H1 (cell line): ENCODE measurements around the gene RHBDF2. TPM values are rescaled to one million over a fixed set of nuclear protein-coding genes. Genes with fewer than 3 reads are reported as not detected.
A peak's percentile ranks its signal among the peaks of the same experiment; 100 is the strongest.

Experiments used
- CTCF ChIA-PET: fragments of 300-600 bp; sonication (Branson Sonifier 250); formaldehyde crosslinking; loops from one replicate; lab custom pipeline; 2021; ENCODE audit not compliant: partially characterized antibody; lab: Charles Lee
- POLR2A ChIA-PET: fragments of 300-600 bp; sonication (Branson Sonifier 250); formaldehyde crosslinking; loops from one replicate; lab custom pipeline; 2021; ENCODE audit warnings: inconsistent platforms; ENCODE audit not compliant: partially characterized antibody; lab: Charles Lee
- DNase-seq, 2 experiments: peaks; one replicate each; pipeline versions ENCODE4 v3.0.0 to v3.0.0-alpha.2; 2010 to 2022; ENCODE audit warnings: low spot score in 2 of 2, low read depth in 1 of 2, mixed read lengths in 1 of 2
- FAIRE-seq: peaks from 2 replicates; lab custom pipeline; 2011; peaks lifted over from hg19 to GRCh38; lab: Jason Lieb, UNC
- H2AFZ ChIP-seq: 2 replicates; pipeline ENCODE4 v1.8.1; 2012; ENCODE audit warnings: low read length, inconsistent platforms
- H2AK5ac ChIP-seq: 2 replicates; pipeline ENCODE4 v1.6.1; 2013; ENCODE audit warnings: low read depth, low read length
- H2BK120ac ChIP-seq: replicated peaks from 2 replicates; pipeline ENCODE3; 2013; ENCODE audit warnings: low read depth, low read length, inconsistent platforms
- H2BK12ac ChIP-seq: 2 replicates; pipeline ENCODE4 v1.6.1; 2013; ENCODE audit warnings: low read depth, low read length
- H2BK15ac ChIP-seq: 2 replicates; pipeline ENCODE4 v1.6.1; 2013; ENCODE audit warnings: low read length
- H2BK20ac ChIP-seq: 2 replicates; pipeline ENCODE4 v1.6.1; 2013; ENCODE audit warnings: low read length
- H2BK5ac ChIP-seq: 2 replicates; pipeline ENCODE4 v1.6.1; 2013; ENCODE audit warnings: low read depth, low read length
- H3K14ac ChIP-seq: 2 replicates; pipeline ENCODE4 v1.6.1; 2013; ENCODE audit warnings: inconsistent platforms; ENCODE audit not compliant: insufficient read length
- H3K18ac ChIP-seq: 2 replicates; pipeline ENCODE4 v1.6.1; 2013; ENCODE audit warnings: low read length; ENCODE audit errors: extremely low read depth
- H3K23ac ChIP-seq: 2 replicates; pipeline ENCODE4 v1.6.1; 2013; ENCODE audit warnings: inconsistent platforms; ENCODE audit not compliant: insufficient read length
- H3K23me2 ChIP-seq: 2 replicates; pipeline ENCODE4 v1.6.1; 2013; ENCODE audit warnings: low read depth, low read length
- H3K27ac ChIP-seq: 2 replicates; pipeline ENCODE4 v1.6.1; 2011; ENCODE audit warnings: low read depth, low read length, inconsistent platforms
- H3K27me3 ChIP-seq, 4 experiments: replicated peaks in 1 of 4; 1 replicate in 1 of 4; 2 replicates in 3 of 4; pipeline versions ENCODE4 v1.6.1 to v1.8.1; 2011 to 2013; ENCODE audit warnings: low read length in 3 of 4, mild to moderate bottlenecking in 3 of 4, inconsistent platforms in 2 of 4, mixed read lengths in 2 of 4, moderate library complexity in 1 of 4; ENCODE audit not compliant: control insufficient read depth in 3 of 4, insufficient read depth in 3 of 4; ENCODE audit errors: extremely low read depth in 1 of 4
- H3K36me3 ChIP-seq, 4 experiments: 2 replicates each; pipeline versions ENCODE4 v1.6.1 to v1.8.1; 2011 to 2013; ENCODE audit warnings: mild to moderate bottlenecking in 4 of 4, low read length in 3 of 4, moderate library complexity in 2 of 4, control low read depth in 1 of 4, inconsistent platforms in 1 of 4; ENCODE audit not compliant: insufficient read depth in 4 of 4, control insufficient read depth in 2 of 4
- H3K4ac ChIP-seq: replicated peaks from 2 replicates; pipeline ENCODE3; 2013; ENCODE audit warnings: low read length, low read depth, mixed read lengths, inconsistent platforms; ENCODE audit not compliant: insufficient read length
- H3K4me1 ChIP-seq, 4 experiments: replicated peaks in 1 of 4; 1 replicate in 1 of 4; 2 replicates in 3 of 4; pipeline versions ENCODE4 v1.6.1 to v1.8.1; 2011 to 2013; ENCODE audit warnings: low read length in 3 of 4, inconsistent platforms in 2 of 4, mixed read lengths in 1 of 4; ENCODE audit not compliant: insufficient read depth in 4 of 4, control insufficient read depth in 3 of 4
- H3K4me2 ChIP-seq, 2 experiments: 2 replicates each; pipeline versions ENCODE4 v1.6.1 to v1.8.1; 2011 to 2013; ENCODE audit warnings: low read depth in 2 of 2, low read length in 2 of 2, control low read depth in 1 of 2, inconsistent platforms in 1 of 2, mild to moderate bottlenecking in 1 of 2; ENCODE audit not compliant: insufficient read depth in 1 of 2
- H3K4me3 ChIP-seq, 4 experiments: fragments of 200-600, 300-600 bp in 1 of 4; sonication (generic), shearing (Covaris generic), sonication (Bioruptor Twin) in 1 of 4; 2 replicates each; pipeline versions ENCODE4 v1.5.1 to v1.8.1; 2011 to 2016; ENCODE audit warnings: low read length in 4 of 4, low read depth in 3 of 4, control low read depth in 2 of 4, inconsistent platforms in 2 of 4, mild to moderate bottlenecking in 2 of 4, mixed read lengths in 1 of 4, moderate library complexity in 1 of 4; ENCODE audit not compliant: insufficient read depth in 2 of 4; ENCODE audit errors: extremely low read depth in 1 of 4
- H3K56ac ChIP-seq: replicated peaks from 2 replicates; pipeline ENCODE3; 2013; ENCODE audit warnings: low read depth, mild to moderate bottlenecking, mixed read lengths, low read length, inconsistent platforms; ENCODE audit not compliant: insufficient read length
- H3K79me1 ChIP-seq: 2 replicates; pipeline ENCODE4 v1.6.1; 2013; ENCODE audit warnings: low read depth, low read length, control low read depth
- H3K79me2 ChIP-seq, 2 experiments: 2 replicates each; pipeline versions ENCODE4 v1.6.1 to v1.8.1; 2012 to 2013; ENCODE audit warnings: low read length in 2 of 2, mild to moderate bottlenecking in 2 of 2, inconsistent platforms in 1 of 2; ENCODE audit not compliant: insufficient read depth in 2 of 2, control insufficient read depth in 1 of 2
- H3K9ac ChIP-seq, 4 experiments: replicated peaks in 1 of 4; 1 replicate in 1 of 4; 2 replicates in 3 of 4; pipeline versions ENCODE4 v1.6.1 to v1.8.1; 2011 to 2013; ENCODE audit warnings: low read depth in 3 of 4, low read length in 3 of 4, control low read depth in 2 of 4, mild to moderate bottlenecking in 2 of 4, moderate library complexity in 2 of 4, inconsistent platforms in 1 of 4; ENCODE audit errors: extremely low read depth in 1 of 4
- H3K9me3 ChIP-seq, 2 experiments: 2 replicates each; pipeline versions ENCODE4 v1.6.1 to v1.8.1; 2012 to 2013; ENCODE audit warnings: mild to moderate bottlenecking in 2 of 2, moderate library complexity in 2 of 2, control low read depth in 1 of 2, inconsistent platforms in 1 of 2, low read depth in 1 of 2, low read length in 1 of 2, mixed read lengths in 1 of 2; ENCODE audit not compliant: insufficient read depth in 2 of 2
- H4K20me1 ChIP-seq, 2 experiments: replicated peaks in 1 of 2; 2 replicates each; pipeline versions ENCODE3 to v1.8.1; 2011 to 2013; ENCODE audit warnings: inconsistent platforms in 2 of 2, low read length in 2 of 2, mild to moderate bottlenecking in 1 of 2; ENCODE audit not compliant: insufficient read depth in 2 of 2, control insufficient read depth in 1 of 2
- H4K5ac ChIP-seq: 2 replicates; pipeline ENCODE4 v1.6.1; 2013; ENCODE audit warnings: low read length, low read depth, mixed read lengths, inconsistent platforms; ENCODE audit not compliant: insufficient read length
- H4K8ac ChIP-seq: 2 replicates; pipeline ENCODE4 v1.8.0; 2013; ENCODE audit warnings: mild to moderate bottlenecking, moderate library complexity, low read length, inconsistent platforms; ENCODE audit not compliant: insufficient read depth; ENCODE audit errors: extremely low read depth
- H4K91ac ChIP-seq: replicated peaks from 2 replicates; pipeline ENCODE3; 2013; ENCODE audit warnings: low read length, mixed read lengths, inconsistent platforms; ENCODE audit not compliant: insufficient read length
- ATF3 ChIP-seq: IDR thresholded peaks from 2 replicates; pipeline ENCODE4 v1.6.1; 2011; ENCODE audit warnings: low read depth, mild to moderate bottlenecking, low read length; ENCODE audit not compliant: insufficient read depth
- BRCA1 ChIP-seq: IDR thresholded peaks from 2 replicates; pipeline ENCODE4 v1.6.1; 2012; ENCODE audit warnings: low read depth, low read length, improper control_type of control experiment
- CEBPB ChIP-seq: IDR thresholded peaks from 2 replicates; pipeline ENCODE4 v1.6.1; 2012; ENCODE audit warnings: low read depth, low read length
- GTF2F1 ChIP-seq: IDR thresholded peaks from 2 replicates; pipeline ENCODE4 v1.6.1; 2012; ENCODE audit warnings: low read depth, low read length, improper control_type of control experiment, borderline replicate concordance
- HDAC2 ChIP-seq, 2 experiments: fragments of 300-600 bp in 1 of 2; sonication (generic) in 1 of 2; IDR thresholded peaks; 2 replicates each; pipeline ENCODE4 v1.6.1; 2011 to 2012; ENCODE audit warnings: low read depth in 2 of 2, low read length in 2 of 2, mild to moderate bottlenecking in 2 of 2, moderate library complexity in 2 of 2, borderline replicate concordance in 1 of 2, inconsistent platforms in 1 of 2
- KDM4A ChIP-seq: IDR thresholded peaks from one replicate; pipeline ENCODE4 v1.7.1; 2012; ENCODE audit warnings: low read depth, mild to moderate bottlenecking, moderate library complexity, low read length, inconsistent platforms; ENCODE audit not compliant: severe bottlenecking
- POLR2AphosphoS5 ChIP-seq: IDR thresholded peaks from 2 replicates; pipeline ENCODE4 v1.6.1; 2011; ENCODE audit warnings: low read depth, low read length
- POU5F1 ChIP-seq: IDR thresholded peaks from 2 replicates; pipeline ENCODE4 v1.6.1; 2011; ENCODE audit warnings: low read depth, mild to moderate bottlenecking, low read length, moderate library complexity
- RFX5 ChIP-seq: IDR thresholded peaks from 2 replicates; pipeline ENCODE4 v1.6.1; 2011; ENCODE audit warnings: low read depth, low read length, improper control_type of control experiment, borderline replicate concordance
- TAF7 ChIP-seq: optimal IDR thresholded peaks from 2 replicates; pipeline ENCODE3; 2011; ENCODE audit warnings: low read depth, mild to moderate bottlenecking, inconsistent platforms, low read length, moderate library complexity, borderline replicate concordance
- ZNF274 ChIP-seq: IDR thresholded peaks from 2 replicates; pipeline ENCODE4 v1.7.0; 2012; ENCODE audit warnings: low read length, borderline replicate concordance; ENCODE audit errors: extremely low read depth
- WGBS, 2 experiments: shearing (Covaris generic) in 1 of 2; methylation state at CpG; one replicate each; pipeline versions ENCODE4 v1.1.6 to v1.1.7; 2013 to 2015; ENCODE audit warnings: low lambda C conversion rate in 2 of 2, mixed read lengths in 2 of 2, inconsistent platforms in 1 of 2, low coverage in 1 of 2, missing lambda C conversion rate in 1 of 2; ENCODE audit not compliant: insufficient replicate concordance in 2 of 2, insufficient coverage in 1 of 2, insufficient read length in 1 of 2; ENCODE audit errors: extremely low coverage in 1 of 2, missing lambda C conversion rate in 1 of 2; 5-methylcytosine and 5-hydroxymethylcytosine counted together
- polyA plus RNA-seq, 7 experiments: library from polyadenylated mRNA; depleted of rRNA in 3 of 7; stranded (reverse) in 5 of 7; unstranded in 2 of 7; fragments of >200 nt in 5 of 7; fragments of 200-250 nt in 2 of 7; gene quantifications; 1 replicate in 5 of 7; 2 replicates in 1 of 7; 4 replicates in 1 of 7; pipeline versions ENCODE4 v1.2.1 to v1.2.3, GENCODE V29; 2011 to 2013; ENCODE audit warnings: missing spikeins in 2 of 7, mixed read lengths in 2 of 7
- total RNA-seq: library from RNA; stranded (reverse); fragmentation: NEBNext Ultra II Directional; extraction: Animal tissue kit (Norgen Biotek cat#: 25700); gene quantifications from 2 replicates; pipeline ENCODE4 v1.2.1, GENCODE V29; 2021

The RHBDF2 gene
- total and polyA plus RNA-seq, 2 of the 8 experiments (the other 6 are each of a cell fraction or from before 2014, with no cell fraction given) = 21.2 to 25.9 TPM

- no peaks in the 10 kb centered on the region for H3K9me3 ChIP-seq
- no peak overlapping the region for H3K27ac ChIP-seq
- FAIRE-seq (no peak), DNase-seq (peak in 1 of 2 experiments; percentile 41)
- H3K18ac ChIP-seq = no peak overlapping the region
- POLR2A ChIA-PET = interaction anchor here (0.6 to 5.7 kb wide), 6 partner anchors 8 to 200 kb away, joined by 3 to 28 read pairs (median 3); no protein-coding TSS in a partner anchor
- H3K4me3 ChIP-seq = no peak overlapping the region
- no peak overlapping the region for H3K56ac ChIP-seq
- H3K79me2 ChIP-seq = no peaks in the 10 kb centered on the region
- no peak overlapping the region for H2AFZ ChIP-seq
- no peaks in the 10 kb centered on the region for H3K36me3 ChIP-seq
- H3K4ac ChIP-seq = no peak overlapping the region
- peak overlapping the region; percentile 24; the same call in 1 of the 2 replicates for H2AK5ac ChIP-seq
- H2BK5ac ChIP-seq = 0 out of 2 replicates have a peak overlapping the region, but pooled peaks have one; percentile 35
- no peak overlapping the region for H3K9ac ChIP-seq
- H3K4me2 ChIP-seq = no peak overlapping the region
- no peaks in the 10 kb centered on the region for H4K20me1 ChIP-seq
- 87% methylated on average over 18 of the region's 19 CpGs; no CpG with 5 or more reads in 1 of the 2 experiments for WGBS, 2 experiments
- no peak overlapping the region for H4K91ac ChIP-seq
- no peak overlapping the region; the same call in 1 of the 2 replicates for H4K8ac ChIP-seq
- H2BK120ac ChIP-seq = no peak overlapping the region
- H3K23ac ChIP-seq = no peak overlapping the region
- H3K23me2 ChIP-seq = peaks cover 11% of the 10 kb centered on the region
- peaks cover 0 to 13% (median 9%) of the 10 kb centered on the region in 4 experiments; a peak in 6 of 7 replicates for H3K4me1 ChIP-seq
- H2BK20ac ChIP-seq = no peak overlapping the region
- H4K5ac ChIP-seq = no peak overlapping the region
- H2BK12ac ChIP-seq = no peak overlapping the region
- CTCF ChIA-PET = interaction anchor here (0.9 to 15.6 kb wide), 8 partner anchors 8 to 148 kb away, joined by 3 to 260 read pairs (median 4); no protein-coding TSS in a partner anchor
- H3K27me3 ChIP-seq = peaks cover 8 to 46% (median 37%) of the 10 kb centered on the region in 4 experiments
- H2BK15ac ChIP-seq = no peak overlapping the region
- H3K79me1 ChIP-seq = no peaks in the 10 kb centered on the region
- no peak overlapping the region for H3K14ac ChIP-seq
- no peak for TF ChIP-seq CEBPB
- no peak for TF ChIP-seq ATF3
- TF ChIP-seq ZNF274 = no peak
- no peak for TF ChIP-seq HDAC2 (IDR thresholded peaks at IDR 0.05; ENCODE audit: borderline replicate concordance in 1 of 2, low read depth in 2 of 2, low read length in 2 of 2)
- TF ChIP-seq GTF2F1 = no peak
- no peak for TF ChIP-seq TAF7
- no peak for TF ChIP-seq RFX5
- no peak for TF ChIP-seq POU5F1
- TF ChIP-seq KDM4A = no peak
- TF ChIP-seq BRCA1 = no peak
- no peak for TF ChIP-seq POLR2AphosphoS5
Measured at GRCh38 chr17:76535788-76536510, 34.7 kb upstream of the RHBDF2 start.
